BE2C (cell line): ENCODE results near the gene CYP2S1.

Experiments used
- DNase-seq: peaks from one replicate; pipeline ENCODE4 v3.0.0-alpha.2; 2020
- H3K27me3 ChIP-seq: fragments of 250-450 bp; sonication (Bioruptor Pico); 2 replicates; pipeline ENCODE4 v1.5.1; 2020; ENCODE audit warnings: mild to moderate bottlenecking
- H3K36me3 ChIP-seq: fragments of 250-450 bp; sonication (Bioruptor Pico); 2 replicates; pipeline ENCODE4 v1.5.1; 2020; ENCODE audit warnings: mild to moderate bottlenecking
- H3K4me1 ChIP-seq: fragments of 250-450 bp; sonication (Bioruptor Pico); 2 replicates; pipeline ENCODE4 v1.5.1; 2020
- H3K4me3 ChIP-seq: 2 replicates; pipeline ENCODE4 v1.5.1; 2011; ENCODE audit warnings: low read depth, low read length
- H3K9me3 ChIP-seq: fragments of 250-450 bp; sonication (Bioruptor Pico); 2 replicates; pipeline ENCODE4 v1.5.1; 2020
- CTCF ChIP-seq: IDR thresholded peaks from 2 replicates; pipeline ENCODE4 v1.5.1; 2012; ENCODE audit warnings: mild to moderate bottlenecking, low read depth, low read length

CYP2S1 gene

GRCh38 chr19:41206456-41206855, 13.4 kb downstream of the CYP2S1 start:
- H3K4me3 ChIP-seq = no peak overlapping the region
- 0 out of 2 replicates have a peak, but pooled peaks cover 10% of the 10 kb centered on the region for H3K27me3 ChIP-seq
- no peak for TF ChIP-seq CTCF
- H3K4me1 ChIP-seq = no peaks in the 10 kb centered on the region
- DNase-seq = no peak
- no peaks in the 10 kb centered on the region for H3K9me3 ChIP-seq
- H3K36me3 ChIP-seq = no peaks in the 10 kb centered on the region

- Histone ChIP-seq H3K36me3 (no peaks in the 10 kb centered on the region), H3K4me3 (no peak overlapping the region)
- no peak for DNase-seq
Measured at GRCh38 chr19:41206926-41207750, 14.1 kb downstream of the CYP2S1 start.

GRCh38 chr19:41214161-41214560, 21.1 kb downstream of the CYP2S1 start:
- Histone ChIP-seq H3K4me1 (no peaks in the 10 kb centered on the region), H3K4me3 (no peak overlapping the region), H3K36me3 (no peaks in the 10 kb centered on the region), H3K27me3 (peaks cover 22% of the 10 kb centered on the region), H3K9me3 (no peaks in the 10 kb centered on the region)
- no peak for DNase-seq
- TF ChIP-seq CTCF = no peak

More at GRCh38 chr19:41206926-41207750, 14.1 kb downstream of the CYP2S1 start:
- Histone ChIP-seq H3K4me1 (no peaks in the 10 kb centered on the region), H3K9me3 (no peaks in the 10 kb centered on the region), H3K27me3 (0 out of 2 replicates have a peak, but pooled peaks cover 10% of the 10 kb centered on the region)
- TF ChIP-seq CTCF = no peak

- H3K4me1 ChIP-seq = no peaks in the 10 kb centered on the region
- DNase-seq = no peak
- H3K9me3 ChIP-seq = no peaks in the 10 kb centered on the region
- H3K4me3 ChIP-seq = no peak overlapping the region
- no peak for TF ChIP-seq CTCF
- no peaks in the 10 kb centered on the region for H3K36me3 ChIP-seq
- peaks cover 35% of the 10 kb centered on the region for H3K27me3 ChIP-seq
Measured at GRCh38 chr19:41217741-41218140, 24.7 kb downstream of the CYP2S1 start.

GRCh38 chr19:41218249-41218614, 25.2 kb downstream of the CYP2S1 start:
- Histone ChIP-seq H3K36me3 (no peaks in the 10 kb centered on the region), H3K4me3 (no peak overlapping the region), H3K9me3 (no peaks in the 10 kb centered on the region), H3K27me3 (peaks cover 35% of the 10 kb centered on the region), H3K4me1 (no peaks in the 10 kb centered on the region)
- no peak for DNase-seq
- TF ChIP-seq CTCF = no peak
